SK-N-SH treated with all-trans-retinoic acid at 6 μM for 48 hours (cell line): ENCODE data around the gene LY9.

ENCODE experiments used
- TSHZ2 ChIP-seq: fragments of 250-450 bp; sonication (Bioruptor Pico); IDR thresholded peaks from 2 replicates; pipeline ENCODE4 v1.5.0; 2020; ENCODE audit warnings: mild to moderate bottlenecking, moderate library complexity
- ZFP30 ChIP-seq: fragments of 450-650 bp; formaldehyde crosslinking; IDR thresholded peaks from 2 replicates; pipeline ENCODE4 v1.5.0; 2022; ENCODE audit warnings: mild to moderate bottlenecking, moderate library complexity
- ZNF8 ChIP-seq: fragments of 450-650 bp; formaldehyde crosslinking; IDR thresholded peaks from 2 replicates; pipeline ENCODE4 v1.5.0; 2020; ENCODE audit warnings: mild to moderate bottlenecking, moderate library complexity

GRCh38 chr1:160866001-160866694, 70.2 kb downstream of the LY9 start:
- no peak for TF ChIP-seq ZNF8 (CRISPR knock-in tag)
- no peak for TF ChIP-seq TSHZ2
- no peak for TF ChIP-seq ZFP30 (CRISPR knock-in tag)
